ENCODE measurements around the gene NDUFB8.

DNA sequence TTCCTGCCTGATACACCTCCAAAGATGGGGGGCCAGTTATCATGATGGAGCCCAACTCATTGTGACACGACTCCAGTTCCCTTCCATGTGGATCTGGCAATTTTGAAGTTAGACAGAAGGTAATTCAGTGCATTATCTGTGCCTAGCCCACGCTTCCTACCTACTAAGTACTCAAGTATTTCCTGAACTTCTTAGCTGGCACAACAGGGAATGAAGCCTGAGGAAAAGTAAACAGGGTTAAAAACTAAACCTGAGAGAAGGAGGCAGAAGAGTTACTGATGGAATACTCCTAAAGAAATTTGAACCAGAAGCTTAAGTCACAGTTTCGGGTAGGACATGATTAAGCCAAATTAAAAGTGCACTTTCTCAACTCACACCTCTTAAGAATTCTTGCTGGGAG lies 8.9 kb downstream of the NDUFB8 start:
- TF ChIP-seq CTCF (IDR thresholded peaks at IDR 0.05; ENCODE audit: insufficient read depth, low read length): no peak
- no peak for TF ChIP-seq GABPA (IDR thresholded peaks at IDR 0.05; ENCODE audit: low read depth)
- no peak for TF ChIP-seq POLR2AphosphoS5 (IDR thresholded peaks at IDR 0.05; ENCODE audit: low read depth)
- no peak for TF ChIP-seq SPI1 (IDR thresholded peaks at IDR 0.05; ENCODE audit: borderline replicate concordance, low read depth)
- TF ChIP-seq, protein P1, sequence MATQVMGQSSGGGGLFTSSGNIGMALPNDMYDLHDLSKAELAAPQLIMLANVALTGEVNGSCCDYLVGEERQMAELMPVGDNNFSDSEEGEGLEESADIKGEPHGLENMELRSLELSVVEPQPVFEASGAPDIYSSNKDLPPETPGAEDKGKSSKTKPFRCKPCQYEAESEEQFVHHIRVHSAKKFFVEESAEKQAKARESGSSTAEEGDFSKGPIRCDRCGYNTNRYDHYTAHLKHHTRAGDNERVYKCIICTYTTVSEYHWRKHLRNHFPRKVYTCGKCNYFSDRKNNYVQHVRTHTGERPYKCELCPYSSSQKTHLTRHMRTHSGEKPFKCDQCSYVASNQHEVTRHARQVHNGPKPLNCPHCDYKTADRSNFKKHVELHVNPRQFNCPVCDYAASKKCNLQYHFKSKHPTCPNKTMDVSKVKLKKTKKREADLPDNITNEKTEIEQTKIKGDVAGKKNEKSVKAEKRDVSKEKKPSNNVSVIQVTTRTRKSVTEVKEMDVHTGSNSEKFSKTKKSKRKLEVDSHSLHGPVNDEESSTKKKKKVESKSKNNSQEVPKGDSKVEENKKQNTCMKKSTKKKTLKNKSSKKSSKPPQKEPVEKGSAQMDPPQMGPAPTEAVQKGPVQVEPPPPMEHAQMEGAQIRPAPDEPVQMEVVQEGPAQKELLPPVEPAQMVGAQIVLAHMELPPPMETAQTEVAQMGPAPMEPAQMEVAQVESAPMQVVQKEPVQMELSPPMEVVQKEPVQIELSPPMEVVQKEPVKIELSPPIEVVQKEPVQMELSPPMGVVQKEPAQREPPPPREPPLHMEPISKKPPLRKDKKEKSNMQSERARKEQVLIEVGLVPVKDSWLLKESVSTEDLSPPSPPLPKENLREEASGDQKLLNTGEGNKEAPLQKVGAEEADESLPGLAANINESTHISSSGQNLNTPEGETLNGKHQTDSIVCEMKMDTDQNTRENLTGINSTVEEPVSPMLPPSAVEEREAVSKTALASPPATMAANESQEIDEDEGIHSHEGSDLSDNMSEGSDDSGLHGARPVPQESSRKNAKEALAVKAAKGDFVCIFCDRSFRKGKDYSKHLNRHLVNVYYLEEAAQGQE (IDR thresholded peaks at IDR 0.05; ENCODE audit: insufficient replicate concordance, low read depth): no peak

Data from HL-60 (cell line).